ENCODE measurements around the gene ANKRD18A.

Gene ANKRD18A

GRCh38 chr9:38642951-38643814, 22.8 kb upstream of the ANKRD18A start:
- H3K4me3 ChIP-seq (ENCODE audit: low read length), result no peak overlapping the region
- no peak for TF ChIP-seq CTCF (IDR thresholded peaks at IDR 0.05; ENCODE audit: insufficient read depth, low read depth, low read length, missing control alignments)

GRCh38 chr9:38641985-38642864, 21.8 kb upstream of the ANKRD18A start:
- peak; percentile 68 for TF ChIP-seq CTCF (IDR thresholded peaks at IDR 0.05; ENCODE audit: insufficient read depth, low read depth, low read length, missing control alignments)
- peak; percentile 60 for DNase-seq (ENCODE audit: low read depth)

More at GRCh38 chr9:38642951-38643814, 22.8 kb upstream of the ANKRD18A start:
- no peak for DNase-seq (ENCODE audit: low read depth)

GRCh38 chr9:38641142-38641541, 20.7 kb upstream of the ANKRD18A start:
- TF ChIP-seq CTCF (IDR thresholded peaks at IDR 0.05; ENCODE audit: insufficient read depth, low read depth, low read length, missing control alignments), result no peak

More at GRCh38 chr9:38641985-38642864, 21.8 kb upstream of the ANKRD18A start:
- H3K4me3 ChIP-seq (ENCODE audit: low read length), result no peak overlapping the region

GRCh38 chr9:38639577-38639940, 19.2 kb upstream of the ANKRD18A start:
- H3K4me3 ChIP-seq (ENCODE audit: low read length), result no peak overlapping the region
- DNase-seq (ENCODE audit: low read depth), result no peak
- TF ChIP-seq CTCF (IDR thresholded peaks at IDR 0.05; ENCODE audit: insufficient read depth, low read depth, low read length, missing control alignments), result no peak

More at GRCh38 chr9:38641142-38641541, 20.7 kb upstream of the ANKRD18A start:
- DNase-seq (ENCODE audit: low read depth), result no peak
- no peak overlapping the region for H3K4me3 ChIP-seq (ENCODE audit: low read length)

GRCh38 chr9:38638881-38639576, 18.6 kb upstream of the ANKRD18A start:
- H3K4me3 ChIP-seq (ENCODE audit: low read length), result no peak overlapping the region
- DNase-seq (ENCODE audit: low read depth), result peak; percentile 43
- TF ChIP-seq CTCF (IDR thresholded peaks at IDR 0.05; ENCODE audit: insufficient read depth, low read depth, low read length, missing control alignments), result no peak

- H3K4me3 ChIP-seq (ENCODE audit: low read length), result no peak overlapping the region
- no peak for DNase-seq (ENCODE audit: low read depth)
- no peak for TF ChIP-seq CTCF (IDR thresholded peaks at IDR 0.05; ENCODE audit: insufficient read depth, low read depth, low read length, missing control alignments)
Measured at GRCh38 chr9:38634315-38634714, 13.9 kb upstream of the ANKRD18A start.

Data from epithelial cell of esophagus (primary cell).